Mucosa of descending colon (tissue), 3 donors: ENCODE data around the gene CELF4. TPM values are rescaled to one million over a fixed set of nuclear protein-coding genes. Genes with fewer than 3 reads are reported as not detected.

Experiments
- ATAC-seq: fragments of 200-7000 bp; cut with Tn5 transposase; one replicate; pipeline ENCODE4 v1.9.1; 2020; ENCODE audit warnings: mild to moderate bottlenecking, moderate library complexity
- DNase-seq, 3 donors: peaks; one replicate each; pipeline ENCODE4 v3.0.0-alpha.2; 2020
- H3K36me3 ChIP-seq: fragments of 200-600 bp; one replicate; pipeline ENCODE4 v1.8.0; 2021; ENCODE audit warnings: low read depth, mild to moderate bottlenecking
- H3K4me1 ChIP-seq: fragments of 200-600 bp; one replicate; pipeline ENCODE4 v1.8.0; 2021; ENCODE audit warnings: low read depth, mild to moderate bottlenecking
- H3K4me3 ChIP-seq: fragments of 200-600 bp; one replicate; pipeline ENCODE4 v1.8.0; 2021; ENCODE audit warnings: mild to moderate bottlenecking
- H3K9me3 ChIP-seq: fragments of 200-600 bp; one replicate; pipeline ENCODE4 v1.8.0; 2021; ENCODE audit warnings: mild to moderate bottlenecking
- intact Hi-C, 2 donors: fragments of 100-400 bp; cut with DNase I in 1 of 2; cut with micrococcal nuclease in 1 of 2; formaldehyde crosslinking; loops; one replicate each; pipeline versions ENCODE4 v1.11.0 to v1.11.1; 2022; cut with DNase I, micrococcal nuclease
- total RNA-seq, 3 donors: library from RNA; stranded (reverse); fragmentation: NEBNext Ultra II Directional in 2 of 3; extraction: Animal tissue kit (Norgen Biotek cat#: 25700) in 2 of 3; gene quantifications; one replicate each; pipeline versions ENCODE4 v1.2.1 to v1.2.4, GENCODE V29; 2021 to 2023
- TF ChIP-seq, protein P1 (sequence below): fragments of 200-600 bp; IDR thresholded peaks from one replicate; pipeline ENCODE4 v1.8.0; 2022; ENCODE audit warnings: antibody characterized with exemption, mild to moderate bottlenecking
- donor health status: DM: no; HTN: no; CAD: no; lungs with moderate emphysema.
- donor health status: DM: no; HTN: no; CAD: no.
- donor health status: DM: no; HTN: yes; CAD: no.

CELF4 gene
- total RNA-seq, 3 donors from 2014 or later, result 0.32 to 4.4 (median 0.72) TPM

GRCh38 chr18:37516361-37516853 lies 49.2 kb downstream of the CELF4 start:
- Histone ChIP-seq H3K36me3 (no peaks in the 10 kb centered on the region), H3K4me3 (no peak overlapping the region), H3K9me3 (no peaks in the 10 kb centered on the region), H3K4me1 (no peaks in the 10 kb centered on the region)
- ATAC-seq (no peak), DNase-seq (no peak)
- intact Hi-C loops, result no loop called here
- TF ChIP-seq, protein P1, sequence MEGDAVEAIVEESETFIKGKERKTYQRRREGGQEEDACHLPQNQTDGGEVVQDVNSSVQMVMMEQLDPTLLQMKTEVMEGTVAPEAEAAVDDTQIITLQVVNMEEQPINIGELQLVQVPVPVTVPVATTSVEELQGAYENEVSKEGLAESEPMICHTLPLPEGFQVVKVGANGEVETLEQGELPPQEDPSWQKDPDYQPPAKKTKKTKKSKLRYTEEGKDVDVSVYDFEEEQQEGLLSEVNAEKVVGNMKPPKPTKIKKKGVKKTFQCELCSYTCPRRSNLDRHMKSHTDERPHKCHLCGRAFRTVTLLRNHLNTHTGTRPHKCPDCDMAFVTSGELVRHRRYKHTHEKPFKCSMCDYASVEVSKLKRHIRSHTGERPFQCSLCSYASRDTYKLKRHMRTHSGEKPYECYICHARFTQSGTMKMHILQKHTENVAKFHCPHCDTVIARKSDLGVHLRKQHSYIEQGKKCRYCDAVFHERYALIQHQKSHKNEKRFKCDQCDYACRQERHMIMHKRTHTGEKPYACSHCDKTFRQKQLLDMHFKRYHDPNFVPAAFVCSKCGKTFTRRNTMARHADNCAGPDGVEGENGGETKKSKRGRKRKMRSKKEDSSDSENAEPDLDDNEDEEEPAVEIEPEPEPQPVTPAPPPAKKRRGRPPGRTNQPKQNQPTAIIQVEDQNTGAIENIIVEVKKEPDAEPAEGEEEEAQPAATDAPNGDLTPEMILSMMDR, result no peak

GRCh38 chr18:37514953-37515352 lies 50.6 kb downstream of the CELF4 start:
- TF ChIP-seq, protein P1, result no peak
- DNase-seq (no peak), ATAC-seq (no peak)
- intact Hi-C loops, result no loop called here
- no peaks in the 10 kb centered on the region for H3K36me3 ChIP-seq
- no peaks in the 10 kb centered on the region for H3K4me1 ChIP-seq
- H3K4me3 ChIP-seq, result no peak overlapping the region
- no peaks in the 10 kb centered on the region for H3K9me3 ChIP-seq

GRCh38 chr18:37512400-37512799 lies 53.2 kb downstream of the CELF4 start:
- intact Hi-C loops, result no loop called here
- no peaks in the 10 kb centered on the region for H3K36me3 ChIP-seq
- H3K4me1 ChIP-seq, result no peaks in the 10 kb centered on the region
- TF ChIP-seq, protein P1, result no peak
- DNase-seq (no peak), ATAC-seq (no peak)
- H3K9me3 ChIP-seq, result no peaks in the 10 kb centered on the region
- no peak overlapping the region for H3K4me3 ChIP-seq

GRCh38 chr18:37511721-37512298 lies 53.8 kb downstream of the CELF4 start:
- Histone ChIP-seq H3K4me1 (no peaks in the 10 kb centered on the region), H3K36me3 (no peaks in the 10 kb centered on the region), H3K4me3 (no peak overlapping the region), H3K9me3 (no peaks in the 10 kb centered on the region)
- no peak for ATAC-seq
- TF ChIP-seq, protein P1, result no peak
- no peak for DNase-seq
- intact Hi-C loops, result no loop called here

DNA sequence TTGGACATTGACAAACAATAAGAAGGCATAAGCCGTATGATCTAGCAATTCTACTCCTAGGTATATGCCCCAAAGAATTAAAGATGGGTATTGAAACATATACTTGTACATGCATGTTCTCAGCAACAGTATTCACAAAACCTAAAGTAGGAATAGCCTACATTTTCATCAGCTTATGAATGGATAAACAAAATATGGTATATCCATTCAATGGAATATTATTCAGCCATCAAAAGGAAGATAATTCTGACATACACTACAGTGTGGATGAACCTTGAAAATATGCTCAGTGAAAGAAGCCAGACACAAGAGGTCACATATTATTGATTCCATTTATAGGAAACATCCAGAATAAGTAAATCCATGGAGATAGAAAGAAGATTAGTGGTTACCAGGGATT lies 56.0 kb downstream of the CELF4 start:
- no peak for DNase-seq
- no peaks in the 10 kb centered on the region for H3K4me1 ChIP-seq
- ATAC-seq, result no peak
- H3K4me3 ChIP-seq, result no peak overlapping the region
- intact Hi-C loops, result no loop called here
- H3K9me3 ChIP-seq, result no peaks in the 10 kb centered on the region
- TF ChIP-seq, protein P1, result no peak
- H3K36me3 ChIP-seq, result no peaks in the 10 kb centered on the region

- intact Hi-C loops, result no loop called here
- no peak for DNase-seq
- Histone ChIP-seq H3K4me3 (no peak overlapping the region), H3K9me3 (no peaks in the 10 kb centered on the region), H3K36me3 (no peaks in the 10 kb centered on the region), H3K4me1 (no peaks in the 10 kb centered on the region)
- no peak for ATAC-seq
- TF ChIP-seq, protein P1, result no peak
Observed at GRCh38 chr18:37508207-37508606, 57.4 kb downstream of the CELF4 start.
